Lower leg skin (tissue), 4 donors: ENCODE data around the gene NCEH1. TPM values are rescaled to one million over a fixed set of nuclear protein-coding genes. Genes with fewer than 3 reads are reported as not detected.

Experiments
- DNase-seq, 2 donors: peaks; one replicate each; pipeline ENCODE4 v3.0.0-alpha.2; 2019; ENCODE audit warnings: low spot score in 2 of 2
- H3K4me3 ChIP-seq: fragments of 200-600 bp; sonication (generic); 2 replicates; pipeline ENCODE4 v1.5.1; 2017; ENCODE audit warnings: mild to moderate bottlenecking, low read depth; ENCODE audit not compliant: poor library complexity, severe bottlenecking
- POLR2A ChIP-seq, 2 donors: fragments of 450-650 bp; IDR thresholded peaks; one replicate each; pipeline ENCODE4 v1.6.1; 2016 to 2017; ENCODE audit warnings: antibody characterized with exemption in 2 of 2, mild to moderate bottlenecking in 1 of 2, moderate library complexity in 1 of 2
- WGBS, 2 donors: methylation state at CpG; one replicate each; pipeline ENCODE4 v1.1.5; 2018; 5-methylcytosine and 5-hydroxymethylcytosine counted together
- intact Hi-C: fragments of 100-400 bp; cut with DNase I; formaldehyde crosslinking; loops from one replicate; pipeline ENCODE4 v1.15.0; 2023; ENCODE audit warnings: low total_unique reads
- total RNA-seq, 4 donors: library from RNA; depleted of rRNA; stranded (reverse); fragments of >200 nt; gene quantifications; one replicate each; pipeline ENCODE4 v1.1.0, GENCODE V29; 2016
- TF ChIP-seq, protein P1 (sequence below), 3 donors: fragments of 450-650 bp; IDR thresholded peaks; one replicate each; pipeline ENCODE4 v1.5.1; 2016; ENCODE audit warnings: antibody characterized with exemption in 3 of 3, mild to moderate bottlenecking in 3 of 3, moderate library complexity in 2 of 3

Gene NCEH1
- total RNA-seq, 4 donors from 2014 or later, result 2.1 to 7.8 (median 6.3) TPM

DNA sequence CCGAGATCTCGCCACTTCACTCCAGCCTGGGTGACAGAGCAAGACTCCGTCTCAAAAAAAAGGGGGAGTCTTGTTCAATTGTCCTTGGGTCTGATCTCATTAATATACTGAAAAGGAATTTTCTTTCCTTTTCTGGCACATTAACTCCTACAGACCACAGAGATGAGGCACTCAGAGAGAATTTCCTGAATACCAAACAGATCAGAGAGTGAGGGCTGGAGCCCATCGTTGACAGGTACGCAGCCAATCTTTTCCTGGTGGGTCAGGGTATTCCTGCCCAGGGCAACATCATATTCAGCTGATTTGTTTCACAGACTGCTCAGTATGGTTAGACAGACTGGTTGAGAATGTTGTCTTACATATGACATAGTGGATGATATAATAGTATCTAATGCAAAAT is 104.8 kb downstream of the NCEH1 start:
- no peak for DNase-seq
- H3K4me3 ChIP-seq, result no peak overlapping the region
- 91% methylated on average over 5 of the region's 5 CpGs for WGBS, 2 donors
- TF ChIP-seq POLR2A (IDR thresholded peaks at IDR 0.05), result no peak
- TF ChIP-seq, protein P1, sequence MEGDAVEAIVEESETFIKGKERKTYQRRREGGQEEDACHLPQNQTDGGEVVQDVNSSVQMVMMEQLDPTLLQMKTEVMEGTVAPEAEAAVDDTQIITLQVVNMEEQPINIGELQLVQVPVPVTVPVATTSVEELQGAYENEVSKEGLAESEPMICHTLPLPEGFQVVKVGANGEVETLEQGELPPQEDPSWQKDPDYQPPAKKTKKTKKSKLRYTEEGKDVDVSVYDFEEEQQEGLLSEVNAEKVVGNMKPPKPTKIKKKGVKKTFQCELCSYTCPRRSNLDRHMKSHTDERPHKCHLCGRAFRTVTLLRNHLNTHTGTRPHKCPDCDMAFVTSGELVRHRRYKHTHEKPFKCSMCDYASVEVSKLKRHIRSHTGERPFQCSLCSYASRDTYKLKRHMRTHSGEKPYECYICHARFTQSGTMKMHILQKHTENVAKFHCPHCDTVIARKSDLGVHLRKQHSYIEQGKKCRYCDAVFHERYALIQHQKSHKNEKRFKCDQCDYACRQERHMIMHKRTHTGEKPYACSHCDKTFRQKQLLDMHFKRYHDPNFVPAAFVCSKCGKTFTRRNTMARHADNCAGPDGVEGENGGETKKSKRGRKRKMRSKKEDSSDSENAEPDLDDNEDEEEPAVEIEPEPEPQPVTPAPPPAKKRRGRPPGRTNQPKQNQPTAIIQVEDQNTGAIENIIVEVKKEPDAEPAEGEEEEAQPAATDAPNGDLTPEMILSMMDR (IDR thresholded peaks at IDR 0.05), result no peak
- intact Hi-C loops, result no loop called here

DNA sequence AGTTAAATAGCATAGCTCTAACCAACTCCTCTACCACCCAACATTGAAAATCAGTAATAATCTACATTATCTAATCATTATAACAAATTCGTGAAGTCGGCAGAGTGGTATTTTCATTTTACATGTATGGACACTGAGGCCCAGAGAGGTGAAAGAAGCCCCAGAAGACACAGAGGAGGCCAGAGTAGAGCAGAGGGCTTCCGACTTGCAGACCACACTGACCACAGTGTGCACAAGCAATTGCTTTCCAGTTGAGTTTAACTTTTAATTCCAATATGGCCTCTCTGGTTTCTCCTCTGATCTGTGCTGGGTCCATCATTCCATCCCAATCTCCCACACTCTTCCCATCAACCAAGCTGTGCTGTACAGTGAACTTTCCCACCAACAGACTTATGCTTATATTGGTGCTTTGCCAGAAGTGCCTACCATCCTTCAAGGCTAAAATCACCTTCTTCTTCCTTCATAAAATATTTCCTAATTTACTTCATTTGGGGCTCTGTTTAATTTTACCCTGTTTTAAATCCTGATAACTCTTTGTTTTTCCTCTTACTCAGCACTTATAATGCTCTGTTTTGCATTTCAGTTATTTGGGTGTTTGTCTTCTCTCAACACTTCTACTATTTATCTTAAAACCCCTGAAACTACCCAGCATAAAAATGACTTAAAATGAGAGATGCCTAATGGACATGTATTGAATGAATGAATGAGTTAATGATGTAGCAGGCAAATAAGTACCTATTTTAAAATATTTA is 105.8 kb downstream of the NCEH1 start:
- intact Hi-C loops, result no loop called here
- no peak overlapping the region for H3K4me3 ChIP-seq
- TF ChIP-seq POLR2A (IDR thresholded peaks at IDR 0.05), result no peak
- TF ChIP-seq, protein P1 (IDR thresholded peaks at IDR 0.05), result no peak
- 91 to 92% methylated on average over 3 of the region's 3 CpGs for WGBS, 2 donors
- DNase-seq, result no peak

DNA sequence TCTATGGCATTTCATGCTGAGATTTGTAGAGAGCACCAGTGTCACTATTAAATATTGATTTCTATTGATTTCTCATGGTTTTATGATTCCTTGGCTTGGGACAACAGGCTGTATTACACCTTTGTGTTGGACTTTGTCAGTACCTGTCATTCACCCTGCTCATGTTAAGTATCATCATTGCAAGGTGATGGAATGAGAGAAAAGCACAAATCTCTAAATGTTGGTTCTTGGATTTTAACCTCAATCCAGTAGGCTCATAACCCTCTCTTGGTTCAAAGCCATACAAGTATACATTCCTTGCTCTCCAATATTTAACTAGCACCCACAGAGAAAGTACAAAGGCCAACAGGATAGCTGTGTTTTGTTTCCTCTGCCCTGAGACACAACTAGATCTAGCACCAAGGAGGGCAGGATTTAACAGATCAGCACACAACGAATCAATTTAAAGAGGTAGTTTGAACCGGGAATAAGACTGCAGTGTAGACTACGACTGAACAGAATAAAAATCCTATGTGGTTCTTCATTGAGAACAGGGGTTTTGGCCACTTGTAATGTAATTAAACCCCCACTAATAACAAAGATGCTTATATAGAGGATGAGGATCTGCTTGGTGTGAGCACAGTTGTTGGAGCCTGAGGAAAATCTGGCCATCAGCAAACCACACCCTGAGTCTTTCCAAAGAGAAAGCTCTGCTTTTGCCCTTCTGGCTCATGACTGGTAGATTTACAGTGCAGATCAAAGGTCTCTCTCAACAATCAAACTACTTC is 109.6 kb downstream of the NCEH1 start:
- no peak for DNase-seq
- TF ChIP-seq POLR2A (IDR thresholded peaks at IDR 0.05), result no peak
- TF ChIP-seq, protein P1 (IDR thresholded peaks at IDR 0.05), result no peak
- intact Hi-C loops, result no loop called here
- no peak overlapping the region for H3K4me3 ChIP-seq
- WGBS, 2 donors, result 86 to 93% methylated on average over 3 of the region's 3 CpGs

DNA sequence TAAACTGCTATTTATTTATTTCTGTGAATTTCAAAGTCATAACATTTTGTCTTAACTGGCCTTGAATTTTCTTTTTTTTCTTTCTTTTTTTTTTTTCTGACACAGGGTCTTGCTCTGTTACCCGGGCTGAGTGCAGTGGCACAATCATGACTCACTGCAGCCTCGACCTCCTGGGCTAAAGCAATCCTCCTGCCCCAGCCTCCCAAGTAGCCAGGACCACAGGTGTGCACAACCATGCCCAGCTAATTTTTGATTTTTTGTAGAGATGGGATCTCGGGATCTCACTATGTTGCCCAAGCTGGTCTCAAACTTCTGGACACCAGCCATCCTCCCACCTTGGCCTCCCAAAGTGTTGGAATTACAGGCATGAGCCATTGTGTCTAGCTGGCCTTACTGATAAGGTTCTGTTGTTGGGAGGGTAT is 110.2 kb downstream of the NCEH1 start:
- no peak for DNase-seq
- H3K4me3 ChIP-seq, result no peak overlapping the region
- 86 to 87% methylated on average over 3 of the region's 3 CpGs for WGBS, 2 donors
- no peak for TF ChIP-seq POLR2A (IDR thresholded peaks at IDR 0.05)
- TF ChIP-seq, protein P1 (IDR thresholded peaks at IDR 0.05), result no peak
- intact Hi-C loops, result no loop called here

DNA sequence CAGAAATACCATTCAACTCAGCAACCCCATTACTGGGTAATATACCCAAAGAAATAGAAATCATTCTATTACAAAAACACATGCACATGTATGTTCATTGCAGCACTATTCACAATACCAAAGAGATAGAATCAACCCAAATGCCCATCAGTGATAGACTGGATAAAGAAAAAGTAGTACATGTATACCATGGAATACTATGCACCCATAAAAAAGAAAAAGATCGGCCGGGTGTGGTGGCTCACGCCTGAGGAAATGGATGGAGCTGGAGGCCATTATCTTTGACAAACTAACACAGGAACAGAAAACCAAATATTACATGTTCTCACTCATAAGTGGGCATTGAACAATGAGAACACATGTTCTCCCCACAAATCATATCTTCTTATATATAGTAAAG is 112.0 kb downstream of the NCEH1 start:
- 95 to 100% methylated on average over 3 of the region's 3 CpGs for WGBS, 2 donors
- no peak overlapping the region for H3K4me3 ChIP-seq
- intact Hi-C loops, result loop anchor here (5.0 kb wide), 1 partner anchor 107 kb away; no protein-coding TSS in a partner anchor
- DNase-seq, result no peak
- TF ChIP-seq, protein P1 (IDR thresholded peaks at IDR 0.05), result no peak
- no peak for TF ChIP-seq POLR2A (IDR thresholded peaks at IDR 0.05)
